ENCODE data around the gene SUCLG2.

GRCh38 chr3:67484085-67484484, 170.3 kb downstream of the SUCLG2 start:
- no peak for TF ChIP-seq BCL11A (IDR thresholded peaks at IDR 0.05; ENCODE audit: low read depth, low read length)
- TF ChIP-seq POLR2AphosphoS5 (IDR thresholded peaks at IDR 0.05; ENCODE audit: low read length) = no peak
- TF ChIP-seq ZNF384 (IDR thresholded peaks at IDR 0.05; ENCODE audit: borderline replicate concordance, low read depth, low read length) = no peak
- no peak for TF ChIP-seq E4F1 (IDR thresholded peaks at IDR 0.05; ENCODE audit: borderline replicate concordance, partially characterized antibody)
- TF ChIP-seq MAX (IDR thresholded peaks at IDR 0.05; ENCODE audit: low read depth, low read length) = no peak
- no peak for TF ChIP-seq SMC3 (IDR thresholded peaks at IDR 0.05; ENCODE audit: borderline replicate concordance, low read length)
- no peak for TF ChIP-seq PBX3 (IDR thresholded peaks at IDR 0.05; ENCODE audit: insufficient replicate concordance, low read depth, low read length)
- no peak for TF ChIP-seq ASH2L (IDR thresholded peaks at IDR 0.05; ENCODE audit: borderline replicate concordance, low read depth)
- TF ChIP-seq HCFC1 (IDR thresholded peaks at IDR 0.05; ENCODE audit: low read length) = no peak
